ENCODE measurements around the gene PRR9. TPM values are rescaled to one million over a fixed set of nuclear protein-coding genes. Genes with fewer than 3 reads are reported as not detected.
"Not testable (repeated sequence)": the region's sequence is repeated elsewhere in the genome, so short reads cannot be mapped to it uniquely, and the experiment has no call there.

The PRR9 gene, protein sequence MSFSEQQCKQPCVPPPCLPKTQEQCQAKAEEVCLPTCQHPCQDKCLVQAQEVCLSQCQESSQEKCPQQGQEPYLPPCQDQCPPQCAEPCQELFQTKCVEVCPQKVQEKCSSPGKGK
- total RNA-seq (ENCODE audit: unreplicated experiment) = not detected
- long read RNA-seq = 0 reads

DNA sequence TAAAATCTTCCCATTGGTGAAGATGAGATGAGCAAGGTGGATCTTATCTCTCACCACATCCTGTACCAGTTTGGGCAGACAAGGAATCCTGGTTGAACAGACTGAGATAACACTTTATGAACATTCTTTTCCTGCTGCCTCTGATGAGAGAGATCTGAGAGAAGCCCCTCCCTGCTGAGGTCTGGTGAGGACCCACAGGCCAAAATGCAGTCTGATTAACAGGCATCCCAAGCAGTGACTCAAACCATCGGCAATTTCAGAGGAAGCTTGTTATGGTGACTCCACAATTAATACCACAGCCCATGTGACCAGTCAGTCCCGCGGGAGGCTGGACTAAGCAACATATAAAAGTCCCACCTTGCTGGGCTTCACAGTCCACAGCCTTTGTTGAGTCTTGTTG lies at the start of gene PRR9:
Gene PRR9 (plus strand): TSS at position 373 of the 400 bp plus-strand sequence. CDS start 561 bp downstream, outside the sequence.
- Mint-ChIP-seq H3K9me3 (ENCODE audit: unreplicated experiment) (peaks cover 5% of the 10 kb centered on the region), H3K27me3 (ENCODE audit: unreplicated experiment) (peaks cover 16% of the 10 kb centered on the region), H3K4me1 (ENCODE audit: low read depth, unreplicated experiment) (no peaks in the 10 kb centered on the region), H3K36me3 (ENCODE audit: unreplicated experiment) (no peaks in the 10 kb centered on the region), H3K27ac (ENCODE audit: unreplicated experiment) (no peak within 1 kb of the TSS), H3K4me3 (ENCODE audit: unreplicated experiment) (no peak within 1 kb of the TSS)
- DNase-seq = no peak
- TF ChIP-seq, protein P1, sequence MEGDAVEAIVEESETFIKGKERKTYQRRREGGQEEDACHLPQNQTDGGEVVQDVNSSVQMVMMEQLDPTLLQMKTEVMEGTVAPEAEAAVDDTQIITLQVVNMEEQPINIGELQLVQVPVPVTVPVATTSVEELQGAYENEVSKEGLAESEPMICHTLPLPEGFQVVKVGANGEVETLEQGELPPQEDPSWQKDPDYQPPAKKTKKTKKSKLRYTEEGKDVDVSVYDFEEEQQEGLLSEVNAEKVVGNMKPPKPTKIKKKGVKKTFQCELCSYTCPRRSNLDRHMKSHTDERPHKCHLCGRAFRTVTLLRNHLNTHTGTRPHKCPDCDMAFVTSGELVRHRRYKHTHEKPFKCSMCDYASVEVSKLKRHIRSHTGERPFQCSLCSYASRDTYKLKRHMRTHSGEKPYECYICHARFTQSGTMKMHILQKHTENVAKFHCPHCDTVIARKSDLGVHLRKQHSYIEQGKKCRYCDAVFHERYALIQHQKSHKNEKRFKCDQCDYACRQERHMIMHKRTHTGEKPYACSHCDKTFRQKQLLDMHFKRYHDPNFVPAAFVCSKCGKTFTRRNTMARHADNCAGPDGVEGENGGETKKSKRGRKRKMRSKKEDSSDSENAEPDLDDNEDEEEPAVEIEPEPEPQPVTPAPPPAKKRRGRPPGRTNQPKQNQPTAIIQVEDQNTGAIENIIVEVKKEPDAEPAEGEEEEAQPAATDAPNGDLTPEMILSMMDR (IDR thresholded peaks at IDR 0.05; ENCODE audit: partially characterized antibody, unreplicated experiment) = no peak

DNA sequence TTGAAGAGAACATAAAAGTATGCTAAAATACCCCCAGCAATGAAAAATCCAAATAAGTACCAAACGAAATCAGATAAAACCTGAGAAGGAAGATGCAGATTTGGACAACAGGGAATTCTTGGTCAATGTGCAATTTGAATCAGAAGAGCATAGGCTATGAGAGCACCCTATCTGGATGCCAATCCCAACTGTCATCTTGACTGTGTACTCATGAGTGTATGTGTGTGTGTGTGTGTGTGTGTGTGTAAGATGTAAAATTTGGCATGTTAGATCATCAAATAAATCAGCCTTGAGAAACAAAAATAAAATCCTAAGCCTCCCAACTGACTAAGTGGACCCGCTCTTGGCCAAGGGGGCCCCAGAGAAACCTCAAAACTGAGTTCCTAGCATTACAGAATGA lies 48.7 kb upstream of the PRR9 start:
- Mint-ChIP-seq H3K9me3 (ENCODE audit: unreplicated experiment) (peaks cover 6% of the 10 kb centered on the region), H3K27ac (ENCODE audit: unreplicated experiment) (no peak overlapping the region), H3K27me3 (ENCODE audit: unreplicated experiment) (peaks cover 4% of the 10 kb centered on the region), H3K36me3 (ENCODE audit: unreplicated experiment) (no peaks in the 10 kb centered on the region), H3K4me3 (ENCODE audit: unreplicated experiment) (no peak overlapping the region), H3K4me1 (ENCODE audit: low read depth, unreplicated experiment) (no peaks in the 10 kb centered on the region)
- TF ChIP-seq, protein P1 (IDR thresholded peaks at IDR 0.05; ENCODE audit: partially characterized antibody, unreplicated experiment) = no peak
- DNase-seq = no peak

DNA sequence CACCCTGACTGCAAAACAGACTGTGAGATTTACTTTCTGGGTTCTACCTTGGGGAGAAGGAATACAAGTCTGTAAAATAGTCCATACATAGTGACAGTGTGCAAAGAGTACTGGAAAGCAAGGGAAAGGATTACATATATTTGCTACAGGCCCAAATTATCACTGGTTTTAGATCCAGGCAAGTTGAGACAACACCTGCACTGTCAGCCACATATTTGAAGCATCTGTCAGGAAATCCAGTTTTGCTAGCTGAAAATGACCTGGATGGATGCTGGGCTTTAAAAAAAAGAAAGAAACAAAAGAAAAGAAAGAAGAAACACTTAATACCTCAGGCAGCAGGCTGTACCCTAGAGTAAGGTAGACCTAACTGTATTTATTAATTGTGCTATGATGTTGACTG lies 42.8 kb upstream of the PRR9 start:
- Mint-ChIP-seq H3K36me3 (ENCODE audit: unreplicated experiment) (no peaks in the 10 kb centered on the region), H3K27me3 (ENCODE audit: unreplicated experiment) (peaks cover 3% of the 10 kb centered on the region), H3K4me3 (ENCODE audit: unreplicated experiment) (no peak overlapping the region), H3K27ac (ENCODE audit: unreplicated experiment) (no peak overlapping the region), H3K9me3 (ENCODE audit: unreplicated experiment) (peaks cover 6% of the 10 kb centered on the region), H3K4me1 (ENCODE audit: low read depth, unreplicated experiment) (no peaks in the 10 kb centered on the region)
- DNase-seq = no peak
- TF ChIP-seq, protein P1 (IDR thresholded peaks at IDR 0.05; ENCODE audit: partially characterized antibody, unreplicated experiment) = no peak

DNA sequence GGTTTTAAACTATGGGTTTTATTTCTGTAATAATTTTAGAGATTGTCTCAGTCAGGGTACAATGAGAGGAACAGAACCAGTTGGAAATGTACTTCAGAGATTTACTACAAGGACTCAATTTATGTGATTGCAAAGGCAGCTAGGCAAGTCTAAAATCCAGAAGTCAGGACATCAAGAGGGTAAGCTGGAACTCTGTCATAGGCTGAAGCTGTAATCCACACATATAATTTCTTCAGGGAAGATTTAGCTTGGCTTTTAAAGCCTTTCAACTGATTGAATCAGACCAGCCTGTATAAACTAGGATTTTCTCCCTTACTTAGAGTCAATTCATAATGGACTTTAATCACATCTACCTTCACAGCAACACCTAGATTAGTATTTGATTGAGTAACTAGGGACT lies 38.5 kb upstream of the PRR9 start:
- DNase-seq = no peak
- Mint-ChIP-seq H3K27ac (ENCODE audit: unreplicated experiment) (no peak overlapping the region), H3K4me3 (ENCODE audit: unreplicated experiment) (no peak overlapping the region), H3K27me3 (ENCODE audit: unreplicated experiment) (no peaks in the 10 kb centered on the region), H3K36me3 (ENCODE audit: unreplicated experiment) (no peaks in the 10 kb centered on the region), H3K9me3 (ENCODE audit: unreplicated experiment) (no peaks in the 10 kb centered on the region), H3K4me1 (ENCODE audit: low read depth, unreplicated experiment) (no peaks in the 10 kb centered on the region)
- TF ChIP-seq, protein P1 (IDR thresholded peaks at IDR 0.05; ENCODE audit: partially characterized antibody, unreplicated experiment) = no peak

DNA sequence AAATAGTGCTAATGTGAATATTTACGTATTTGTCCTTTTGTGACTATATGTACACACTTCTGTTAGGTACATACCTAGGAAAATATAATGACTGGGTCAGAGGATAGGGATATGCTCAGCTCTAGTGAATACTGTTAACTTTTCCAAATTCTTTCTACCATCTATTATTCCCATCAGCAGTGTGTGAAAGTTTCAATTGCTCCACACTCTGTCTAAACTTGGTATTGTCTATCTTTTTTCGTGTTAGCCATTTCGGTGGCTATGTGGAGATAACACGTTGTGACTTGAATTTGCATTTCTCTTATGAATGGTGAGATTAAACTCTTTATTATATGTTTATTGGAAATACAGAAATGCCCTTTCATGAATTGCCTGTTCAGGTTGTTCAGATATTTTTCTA lies 36.8 kb upstream of the PRR9 start:
- Mint-ChIP-seq H3K27me3 (ENCODE audit: unreplicated experiment) (peaks cover 1% of the 10 kb centered on the region), H3K4me1 (ENCODE audit: low read depth, unreplicated experiment) (no peaks in the 10 kb centered on the region), H3K9me3 (ENCODE audit: unreplicated experiment) (peaks cover 1% of the 10 kb centered on the region), H3K36me3 (ENCODE audit: unreplicated experiment) (no peaks in the 10 kb centered on the region), H3K27ac (ENCODE audit: unreplicated experiment) (no peak overlapping the region), H3K4me3 (ENCODE audit: unreplicated experiment) (no peak overlapping the region)
- DNase-seq = no peak
- TF ChIP-seq, protein P1 (IDR thresholded peaks at IDR 0.05; ENCODE audit: partially characterized antibody, unreplicated experiment) = no peak

DNA sequence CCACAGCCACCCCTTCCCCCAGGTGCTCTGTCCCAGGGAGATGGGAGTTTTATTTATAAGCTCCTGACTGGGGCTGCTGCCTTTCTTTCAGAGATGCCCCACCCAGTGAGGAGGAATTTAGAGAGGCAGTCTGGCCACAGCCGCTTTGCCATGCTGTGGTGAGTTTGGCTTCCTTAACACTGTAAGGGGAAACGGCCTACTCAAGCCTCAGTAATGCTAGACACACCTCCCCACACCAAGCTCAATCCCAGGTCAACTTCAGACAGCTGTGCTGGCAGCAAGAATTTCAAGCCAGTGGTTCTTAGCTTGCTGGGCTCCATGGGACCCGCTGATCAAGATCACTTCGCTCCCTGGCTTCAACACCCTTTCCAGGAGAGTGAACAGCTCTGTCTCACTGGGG lies 29.1 kb upstream of the PRR9 start:
- H3K4me1 Mint-ChIP-seq (ENCODE audit: low read depth, unreplicated experiment); H3K36me3 Mint-ChIP-seq (ENCODE audit: unreplicated experiment); H3K9me3 Mint-ChIP-seq (ENCODE audit: unreplicated experiment); H3K27me3 Mint-ChIP-seq (ENCODE audit: unreplicated experiment); H3K4me3 Mint-ChIP-seq (ENCODE audit: unreplicated experiment); H3K27ac Mint-ChIP-seq (ENCODE audit: unreplicated experiment); DNase-seq: not testable (repeated sequence)
